ENCODE measurements around the gene RHOBTB1.

Gene RHOBTB1

GRCh38 chr10:60942134-60942787 is 1.7 kb downstream of the RHOBTB1 start:
- no peak for DNase-seq (ENCODE audit: low read depth in 3 of 3)

- no peak for DNase-seq (ENCODE audit: low read depth in 3 of 3)
These were observed 3.5 kb downstream of the RHOBTB1 start for GRCh38 chr10:60940446-60940845.

GRCh38 chr10:60937784-60938654 is 6.0 kb downstream of the RHOBTB1 start:
- DNase-seq (ENCODE audit: low read depth in 3 of 3): no peak

GRCh38 chr10:60937022-60937421 is 7.0 kb downstream of the RHOBTB1 start:
- DNase-seq (ENCODE audit: low read depth in 3 of 3): no peak

GRCh38 chr10:60934215-60935175 is 9.5 kb downstream of the RHOBTB1 start:
- no peak for DNase-seq (ENCODE audit: low read depth in 3 of 3)

GRCh38 chr10:60932756-60933155 is 11.2 kb downstream of the RHOBTB1 start:
- DNase-seq (ENCODE audit: low read depth in 3 of 3): no peak

- DNase-seq (ENCODE audit: low read depth in 3 of 3): no peak
These were observed 13.7 kb downstream of the RHOBTB1 start for GRCh38 chr10:60930237-60930636.

- no peak for DNase-seq (ENCODE audit: low read depth in 3 of 3)
These were observed 22.4 kb downstream of the RHOBTB1 start for GRCh38 chr10:60921633-60922032.

GRCh38 chr10:60920479-60920878 is 23.5 kb downstream of the RHOBTB1 start:
- DNase-seq (ENCODE audit: low read depth in 3 of 3): no peak

- DNase-seq (ENCODE audit: low read depth in 3 of 3): no peak
These were observed 24.4 kb downstream of the RHOBTB1 start for GRCh38 chr10:60919551-60919950.

- no peak for DNase-seq (ENCODE audit: low read depth in 3 of 3)
These were observed 26.4 kb downstream of the RHOBTB1 start for GRCh38 chr10:60917331-60918280.

GRCh38 chr10:60916025-60916424 is 28.0 kb downstream of the RHOBTB1 start:
- no peak for DNase-seq (ENCODE audit: low read depth in 3 of 3)

- no peak for DNase-seq (ENCODE audit: low read depth in 3 of 3)
These were observed 29.3 kb downstream of the RHOBTB1 start for GRCh38 chr10:60914690-60915141.

GRCh38 chr10:60913657-60914056 is 30.3 kb downstream of the RHOBTB1 start:
- no peak for DNase-seq (ENCODE audit: low read depth in 3 of 3)

GRCh38 chr10:60913071-60913470 is 30.9 kb downstream of the RHOBTB1 start:
- no peak for DNase-seq (ENCODE audit: low read depth in 3 of 3)

- no peak for DNase-seq (ENCODE audit: low read depth in 3 of 3)
These were observed 32.3 kb downstream of the RHOBTB1 start for GRCh38 chr10:60911715-60912114.

- no peak for DNase-seq (ENCODE audit: low read depth in 3 of 3)
These were observed 32.8 kb downstream of the RHOBTB1 start for GRCh38 chr10:60911216-60911615.

- DNase-seq (ENCODE audit: low read depth in 3 of 3): no peak
These were observed 33.4 kb downstream of the RHOBTB1 start for GRCh38 chr10:60910543-60910942.

- no peak for DNase-seq (ENCODE audit: low read depth in 3 of 3)
These were observed 35.1 kb downstream of the RHOBTB1 start for GRCh38 chr10:60908896-60909295.

GRCh38 chr10:60908031-60908430 is 36.0 kb downstream of the RHOBTB1 start:
- DNase-seq (ENCODE audit: low read depth in 3 of 3): no peak

GRCh38 chr10:60907236-60907635 is 36.7 kb downstream of the RHOBTB1 start:
- no peak for DNase-seq (ENCODE audit: low read depth in 3 of 3)

Data from stimulated activated CD4-positive, alpha-beta T cell treated with anti-CD3 and anti-CD28 coated beads, TNF-alpha, amount 100 ng/mL, for 4 hours (primary cell).